Hematopoietic multipotent progenitor cell (in vitro differentiated cells): Measurements from ENCODE around the gene NUP54. TPM values are rescaled to one million over a fixed set of nuclear protein-coding genes. Genes with fewer than 3 reads are reported as not detected.

Source experiments
- DNase-seq, 3 donors: peaks; one replicate each; pipeline ENCODE4 v3.0.0-alpha.2; 2011 to 2015; ENCODE audit warnings: low read depth in 2 of 3, low spot score in 2 of 3
- total RNA-seq: library from RNA; depleted of rRNA; stranded (reverse); fragments of >200 nt; gene quantifications from one replicate; pipeline ENCODE4 v1.2.3, GENCODE V29; 2012

The NUP54 gene
- total RNA-seq, 1 donor = 36.4 TPM

DNA sequence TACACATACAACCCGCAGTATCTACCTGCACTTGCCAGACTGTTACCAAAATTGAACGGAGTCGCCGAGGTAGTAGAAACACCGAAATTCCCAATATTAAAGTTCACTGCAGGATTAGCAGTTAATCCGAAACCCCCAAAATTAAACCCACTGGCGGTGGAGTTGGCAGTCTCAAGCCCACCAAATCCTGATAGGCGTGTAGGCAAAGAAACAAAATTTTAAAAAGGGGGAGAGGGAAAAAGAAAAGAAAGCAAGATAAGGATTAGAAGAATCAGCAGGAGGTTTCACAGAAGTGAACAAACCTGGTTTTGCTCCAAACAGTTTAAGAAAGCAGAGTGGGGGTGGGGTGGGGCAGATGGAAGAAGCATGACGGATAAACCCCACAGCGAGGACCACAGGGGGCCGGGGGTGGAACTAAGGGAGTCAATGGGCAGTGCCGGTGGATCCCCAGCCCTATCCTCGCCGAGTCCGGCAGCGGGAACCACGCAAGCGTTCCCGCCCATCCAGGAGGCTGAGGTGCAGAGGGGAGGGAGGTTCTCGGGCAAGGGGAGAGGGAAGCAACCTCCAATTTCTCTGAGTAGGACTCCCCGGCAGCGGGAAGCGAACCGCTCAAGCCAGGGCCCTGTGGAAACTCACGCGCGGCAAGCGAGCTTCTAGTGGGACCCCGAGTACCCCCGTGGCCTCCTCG lies 599 bp downstream of the NUP54 start:
- peak in 2 of 3 donors; percentile 48 to 70 for DNase-seq

DNA sequence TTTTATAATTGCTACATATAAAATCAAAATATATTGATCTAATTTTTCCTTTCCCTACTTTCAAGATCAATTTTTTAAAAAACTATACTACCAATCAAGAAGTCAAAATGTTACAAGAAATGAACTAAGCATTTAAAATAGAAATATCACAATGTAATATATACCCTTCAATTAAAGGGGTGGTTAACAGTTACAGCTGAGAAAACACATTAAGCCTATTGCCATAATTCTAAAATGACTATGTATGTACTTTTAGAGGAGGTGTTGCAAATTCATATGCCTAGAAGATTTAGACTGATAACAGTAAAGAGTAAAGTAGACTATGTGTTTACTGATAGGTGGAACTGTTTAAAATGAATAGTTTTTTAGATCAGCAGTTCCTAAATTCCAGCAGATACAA lies 3.7 kb downstream of the NUP54 start:
- no peak for DNase-seq

DNA sequence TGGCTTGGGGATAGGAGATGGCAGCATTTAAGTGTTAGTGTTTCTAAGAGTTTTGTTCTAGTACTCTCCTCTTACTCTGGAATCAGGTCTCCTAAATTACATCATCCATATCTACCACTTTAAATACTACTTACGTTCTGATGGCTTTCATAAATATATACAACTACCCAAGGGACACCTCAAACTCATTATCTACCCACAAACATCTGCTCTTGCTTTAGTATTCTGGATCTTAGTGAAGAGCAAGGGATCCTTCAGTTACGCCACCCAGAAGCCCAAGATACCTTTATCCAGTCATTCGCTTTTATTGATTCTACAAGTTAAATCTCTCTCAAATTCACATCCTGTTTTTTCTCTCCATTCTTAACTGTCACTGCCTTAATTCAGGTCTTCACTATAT lies 7.0 kb downstream of the NUP54 start:
- no peak for DNase-seq

DNA sequence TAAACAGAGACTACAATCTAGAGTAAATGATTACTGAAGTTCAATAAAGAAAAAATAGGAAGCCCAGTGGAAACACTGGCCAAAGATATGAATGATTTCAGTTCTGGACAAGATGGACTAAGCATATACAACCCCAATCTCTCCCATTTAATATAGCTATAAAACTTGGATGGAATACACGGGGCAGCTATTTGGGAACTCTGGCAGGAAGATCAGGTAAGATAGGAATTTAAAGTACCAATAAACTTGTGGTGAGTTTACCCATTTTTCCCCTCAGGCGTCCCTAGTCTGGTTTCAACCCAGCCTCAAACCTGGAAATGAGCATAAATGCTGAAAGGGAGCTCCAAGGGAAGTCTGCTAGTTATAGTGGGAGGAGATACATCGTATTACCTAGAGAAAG lies 20.4 kb downstream of the NUP54 start:
- DNase-seq = no peak

DNA sequence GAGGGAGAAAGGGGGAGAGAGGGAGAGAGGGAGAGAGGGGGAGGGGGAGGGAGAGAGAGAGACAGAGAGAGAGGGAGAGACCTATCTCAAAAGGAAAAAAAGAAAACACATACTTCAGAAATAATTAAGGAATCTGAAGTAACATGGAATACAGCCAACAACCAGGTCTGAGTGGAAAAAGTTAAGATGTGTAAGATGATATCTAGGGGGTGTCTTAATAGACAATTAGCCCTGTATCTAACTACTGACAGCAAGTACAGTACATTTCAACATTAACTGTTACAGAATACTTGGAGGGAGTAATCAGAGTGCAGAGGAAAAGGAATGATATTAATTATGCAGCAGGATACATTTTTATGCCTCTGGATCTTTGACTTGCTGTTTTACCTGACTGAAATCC lies 22.4 kb downstream of the NUP54 start:
- no peak for DNase-seq

DNA sequence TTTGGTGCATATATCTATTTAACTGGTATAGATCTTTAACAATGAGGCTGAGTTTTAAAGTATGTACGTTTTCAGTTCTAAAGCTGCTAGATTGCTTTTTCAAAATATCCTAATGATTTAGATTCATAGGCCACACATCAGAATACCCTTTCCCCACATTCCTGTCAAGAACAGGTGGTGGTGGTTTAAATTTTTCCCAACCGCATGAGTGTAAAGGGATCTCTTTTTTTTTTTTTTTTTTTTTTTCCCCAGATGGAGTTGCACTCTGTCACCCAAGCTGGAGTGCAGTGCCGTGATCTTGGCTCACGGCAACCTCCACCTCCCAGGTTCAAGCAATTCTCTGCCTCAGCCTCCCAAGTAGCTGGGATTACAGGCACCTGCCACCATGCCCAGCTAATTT lies 28.0 kb downstream of the NUP54 start:
- no peak for DNase-seq

DNA sequence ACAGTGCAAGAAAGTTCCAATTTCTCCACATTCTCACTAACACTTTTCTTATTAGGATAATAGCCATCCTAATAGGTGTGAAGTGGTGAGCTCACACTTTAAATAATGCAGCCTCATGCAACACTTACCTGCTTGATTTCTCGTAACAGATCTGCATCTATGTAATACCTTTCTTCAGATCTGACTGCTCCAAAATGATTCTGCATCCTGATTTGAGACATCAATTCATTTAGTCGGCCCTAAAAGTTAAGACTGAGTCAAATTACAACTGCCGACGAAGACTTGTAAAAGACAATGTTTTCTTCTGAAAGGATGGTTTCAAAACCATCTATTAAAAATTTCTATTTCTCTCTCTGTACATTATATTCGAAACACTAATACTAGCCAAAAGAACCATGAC lies 30.7 kb downstream of the NUP54 start:
- no peak for DNase-seq

DNA sequence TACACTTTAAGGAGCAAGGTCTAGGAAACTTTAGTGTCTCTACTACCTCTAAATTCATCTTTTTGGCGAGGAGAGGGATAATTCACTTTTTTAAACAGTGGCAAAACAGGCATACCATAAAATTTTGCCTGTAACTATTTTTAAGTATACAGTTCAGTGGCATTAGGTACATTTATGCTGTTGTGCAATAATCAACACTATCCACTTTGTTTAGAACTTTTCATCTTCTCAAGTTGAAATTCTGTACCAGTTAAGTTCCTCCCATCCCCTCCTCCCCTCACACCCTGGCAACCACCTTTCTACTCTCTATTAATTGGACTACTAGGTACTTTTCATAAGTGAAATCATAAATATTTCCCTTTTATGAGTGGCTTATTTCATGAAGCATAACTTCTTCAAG lies 31.4 kb downstream of the NUP54 start:
- no peak for DNase-seq

DNA sequence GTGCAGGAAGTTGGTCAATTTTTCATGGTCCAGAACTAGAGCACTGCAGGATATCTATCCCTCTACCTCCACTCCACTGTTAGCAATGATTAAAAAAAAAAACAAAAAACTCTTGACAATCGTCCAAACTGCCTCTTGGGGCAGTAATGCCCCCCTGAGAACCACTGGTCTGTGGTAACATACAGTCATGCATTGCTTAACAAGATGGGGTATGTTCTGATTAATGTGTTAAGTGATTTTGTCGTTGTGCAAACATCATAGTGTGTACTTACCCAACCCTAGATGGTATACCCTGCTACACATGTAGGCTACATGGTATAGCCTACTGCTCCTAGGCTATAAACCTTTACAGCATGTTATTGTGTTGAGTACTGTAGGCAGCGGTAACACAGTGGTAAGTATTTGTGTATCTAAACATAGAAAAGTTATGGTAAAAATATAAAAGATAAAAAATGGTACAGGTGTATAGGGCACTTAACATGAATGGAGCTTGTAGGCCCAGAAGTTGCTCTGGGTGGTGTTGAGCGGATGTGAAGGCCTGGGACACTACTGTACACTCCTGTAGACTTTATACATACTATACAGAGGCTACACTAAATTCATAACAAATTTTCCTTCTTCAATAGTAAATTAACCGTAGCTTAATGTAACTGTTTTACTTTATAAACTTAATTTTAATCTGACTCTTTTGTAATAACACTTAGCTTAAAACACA lies 39.6 kb downstream of the NUP54 start:
- peak in 2 of 3 donors; percentile 14 to 35 for DNase-seq

DNA sequence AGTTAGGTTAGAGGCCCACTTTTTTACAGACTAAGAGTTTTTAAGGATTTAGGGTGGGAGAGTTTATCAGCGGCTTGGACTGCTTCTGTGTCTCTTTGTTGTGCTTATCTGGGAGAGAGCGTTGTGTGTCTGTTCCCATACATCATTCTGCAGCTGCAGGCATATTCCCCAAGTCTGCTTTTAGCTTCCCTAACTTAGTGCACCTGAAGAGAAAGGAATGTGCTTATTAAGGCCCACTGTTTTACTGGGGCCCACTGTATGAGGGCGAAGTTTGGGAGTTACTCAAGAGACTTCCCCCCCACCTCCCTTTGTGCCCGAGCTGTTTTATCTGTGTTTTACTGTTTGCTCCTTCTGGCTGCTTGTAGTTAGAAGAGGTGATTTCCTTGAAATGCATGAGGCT lies 41.8 kb downstream of the NUP54 start:
- no peak for DNase-seq

DNA sequence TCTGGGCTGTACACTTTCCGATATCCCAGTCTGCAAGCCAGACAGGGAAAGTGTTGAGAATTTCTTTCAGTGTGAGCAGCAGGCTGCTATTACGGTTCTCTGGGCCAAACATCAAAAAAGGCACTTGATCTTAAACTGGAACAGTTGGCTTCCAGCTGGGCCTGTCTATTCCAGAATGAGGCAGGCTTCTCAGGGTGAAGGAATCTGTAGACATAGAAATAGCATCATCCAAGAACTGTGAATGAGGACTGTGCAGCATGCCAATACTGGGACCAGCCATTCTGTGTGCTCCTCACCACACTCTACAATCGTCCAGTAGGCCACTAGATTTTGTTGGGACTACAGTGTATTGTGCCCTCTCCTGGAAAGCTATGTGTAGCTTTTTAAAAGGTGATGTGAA lies 42.5 kb downstream of the NUP54 start:
- DNase-seq = no peak

DNA sequence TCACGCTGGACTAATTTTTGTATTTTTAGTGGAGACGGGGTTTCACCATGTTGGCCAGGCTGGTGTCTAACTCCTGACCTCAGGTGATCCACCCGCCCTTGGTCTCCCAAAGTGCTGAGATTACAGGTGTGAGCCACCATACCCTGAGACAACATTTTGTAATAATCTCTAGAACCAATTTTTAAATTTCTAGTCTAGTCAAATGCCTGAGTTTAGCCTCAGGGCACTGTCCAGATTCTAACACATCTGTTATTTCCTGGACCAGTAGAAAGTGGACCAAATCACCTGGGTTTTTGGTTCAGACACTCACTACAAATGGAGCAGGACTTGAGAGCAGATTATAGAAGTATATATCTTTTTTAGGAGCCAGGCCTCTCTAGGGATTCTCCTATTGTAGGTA lies 52.1 kb downstream of the NUP54 start:
- no peak for DNase-seq

DNA sequence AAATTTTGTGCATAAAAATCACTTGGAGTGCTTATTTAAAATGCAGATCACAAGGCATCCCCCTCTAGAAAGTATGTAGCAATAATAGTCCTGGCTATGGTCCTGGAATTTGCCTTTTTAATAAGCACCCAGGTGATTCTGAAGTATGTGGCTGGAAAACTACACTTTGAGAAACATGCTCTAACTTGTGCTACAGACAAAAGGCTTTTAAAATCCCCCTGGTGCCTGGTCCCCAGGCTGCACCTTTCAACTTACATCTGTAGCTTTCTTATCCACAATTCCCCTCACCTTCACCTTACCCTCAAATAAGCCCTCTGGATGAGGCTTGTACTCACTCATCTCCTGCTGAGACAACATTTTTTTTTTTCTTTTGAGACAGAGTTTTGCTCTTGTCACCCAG lies 52.6 kb downstream of the NUP54 start:
- no peak for DNase-seq

DNA sequence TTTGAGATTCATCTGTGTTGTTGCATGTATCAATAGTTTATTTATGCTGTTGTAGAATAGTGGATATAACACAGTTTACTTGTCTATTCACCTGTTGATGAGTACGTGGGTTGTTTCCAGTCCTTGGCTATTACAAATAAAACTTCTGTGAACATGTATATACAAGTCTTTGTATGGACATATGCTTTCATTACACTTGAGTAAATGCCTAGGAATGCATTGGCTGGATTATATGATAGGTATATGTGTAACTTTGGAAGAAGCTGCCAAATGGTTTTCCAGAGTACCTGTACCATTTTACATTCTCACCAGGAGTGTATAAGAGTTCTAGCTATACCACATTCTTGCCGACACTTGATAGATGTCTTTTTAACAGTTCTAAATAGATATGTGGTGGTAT lies 57.1 kb downstream of the NUP54 start:
- no peak for DNase-seq

DNA sequence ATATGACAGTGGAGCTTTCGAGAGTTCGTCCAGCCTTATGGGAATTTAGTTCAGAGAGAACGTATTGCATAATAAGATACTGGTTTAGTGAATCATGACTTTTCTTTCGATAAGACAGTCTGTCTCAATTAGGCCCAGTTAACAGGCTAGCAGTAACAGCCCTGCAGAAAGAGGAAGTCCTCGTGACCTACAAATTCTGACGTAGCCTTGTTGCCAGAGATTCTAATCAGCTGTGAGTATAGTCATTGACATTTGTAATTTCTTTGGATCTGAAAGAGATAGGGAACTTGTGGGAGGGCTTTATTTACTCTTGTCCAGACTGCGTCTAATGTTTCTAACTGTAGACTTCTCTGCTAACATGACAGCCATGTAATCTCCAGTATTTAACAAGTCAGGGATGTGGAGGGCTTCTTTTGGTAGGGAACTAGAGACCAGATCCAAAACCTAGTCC lies 57.9 kb downstream of the NUP54 start:
- DNase-seq = peak in 2 of 3 donors; percentile 86 to 95

DNA sequence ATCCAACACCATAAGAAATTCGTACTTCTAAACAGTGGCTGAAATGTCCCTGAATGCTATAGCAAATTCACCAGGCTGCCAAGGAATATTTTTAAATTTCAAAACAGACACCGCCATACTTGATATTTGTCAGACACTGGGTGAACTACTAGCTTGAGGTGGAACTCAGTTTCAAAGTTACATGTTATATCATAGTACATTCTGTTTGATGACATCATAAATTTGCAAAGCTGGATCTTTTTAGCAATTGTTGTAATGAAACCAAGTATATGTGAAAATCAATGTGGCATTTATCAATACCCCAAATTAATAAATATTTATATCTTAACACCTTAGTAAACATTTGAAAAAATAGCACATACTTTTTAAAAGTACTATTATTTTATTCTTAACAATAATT lies 59.5 kb downstream of the NUP54 start:
- DNase-seq = no peak

DNA sequence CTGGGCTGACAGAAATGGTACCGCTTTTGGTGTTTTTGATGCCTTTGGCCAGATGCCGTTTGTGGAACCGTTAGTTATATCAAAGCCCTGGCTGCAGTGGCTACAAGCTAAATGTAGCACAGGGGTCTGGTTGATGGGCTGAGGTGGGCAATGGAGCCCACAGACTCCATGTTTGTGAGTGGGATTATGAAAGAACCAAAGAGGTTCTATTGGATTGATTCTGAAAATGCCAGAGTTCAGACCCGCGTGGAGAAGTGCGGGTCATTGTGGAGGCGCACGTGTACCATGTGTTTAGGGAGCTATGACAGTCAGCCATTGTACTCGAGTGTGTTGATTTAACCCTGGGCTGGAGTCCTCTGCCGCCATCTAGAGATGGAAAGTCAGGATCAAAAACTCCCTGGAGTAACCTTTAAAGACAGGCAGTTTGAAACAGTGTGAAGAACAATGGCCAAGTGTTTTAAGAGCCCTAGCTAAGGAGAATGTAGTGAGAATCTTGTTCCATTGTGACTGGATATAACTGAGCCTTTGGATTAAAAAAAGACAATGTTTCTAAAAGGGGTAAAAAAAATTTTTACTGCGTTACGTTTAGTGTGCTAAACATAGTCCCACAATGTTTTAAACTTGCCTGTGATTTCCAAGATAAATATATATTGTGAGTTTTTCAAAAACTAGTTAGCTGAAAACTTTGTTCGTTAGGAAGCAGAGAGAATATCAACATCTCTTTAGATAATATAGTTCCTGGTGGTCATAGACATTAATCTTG lies 61.0 kb downstream of the NUP54 start:
- peak in 2 of 3 donors; percentile 41 to 61 for DNase-seq

DNA sequence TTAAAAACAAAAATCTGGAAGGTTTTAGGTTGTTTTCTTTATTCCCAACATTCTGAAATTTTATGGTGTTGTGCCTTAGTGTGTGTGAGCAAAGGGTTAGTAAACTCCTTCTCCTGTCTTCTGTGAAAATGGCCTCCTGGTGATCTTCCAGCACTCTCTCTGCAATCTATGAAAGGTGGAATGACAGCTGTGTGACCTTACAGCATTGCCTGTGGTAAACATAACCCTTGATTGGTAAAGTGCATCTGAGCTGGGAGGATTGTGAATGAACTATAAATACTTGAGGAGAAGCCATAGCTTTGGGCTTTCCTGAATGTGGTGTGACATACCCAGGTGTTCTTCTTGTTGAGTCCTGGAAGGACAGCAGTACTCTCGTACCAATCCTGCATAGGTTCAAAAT lies 63.7 kb downstream of the NUP54 start:
- no peak for DNase-seq

DNA sequence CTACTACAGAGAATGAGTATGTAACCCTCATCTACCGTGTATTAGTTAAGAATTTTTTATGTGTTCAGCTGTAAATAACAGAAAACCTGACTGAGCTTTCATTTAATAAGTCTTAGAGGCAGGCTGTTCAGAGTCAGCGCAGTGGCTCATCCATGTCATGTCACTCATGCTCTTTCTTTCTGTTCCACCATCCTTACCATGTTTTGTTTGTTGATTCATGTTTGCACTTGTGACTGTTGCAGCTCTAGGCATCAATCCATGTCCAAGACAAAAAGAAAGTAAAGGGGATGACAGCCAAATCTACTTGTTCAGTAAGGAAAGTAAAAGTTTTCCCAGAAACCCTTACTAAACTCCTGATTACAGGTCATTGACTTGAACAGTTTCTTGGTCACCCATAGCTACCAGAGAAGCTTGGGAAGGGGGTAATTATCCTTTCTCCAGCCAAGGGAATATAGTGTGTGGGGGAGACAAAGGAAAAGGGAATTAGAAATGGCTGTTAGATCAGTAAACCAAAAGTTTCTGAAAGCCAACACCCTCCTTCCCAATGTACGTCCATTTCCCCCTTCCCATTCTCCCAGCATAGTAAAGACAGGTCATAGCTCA lies 64.7 kb downstream of the NUP54 start:
- DNase-seq = no peak

DNA sequence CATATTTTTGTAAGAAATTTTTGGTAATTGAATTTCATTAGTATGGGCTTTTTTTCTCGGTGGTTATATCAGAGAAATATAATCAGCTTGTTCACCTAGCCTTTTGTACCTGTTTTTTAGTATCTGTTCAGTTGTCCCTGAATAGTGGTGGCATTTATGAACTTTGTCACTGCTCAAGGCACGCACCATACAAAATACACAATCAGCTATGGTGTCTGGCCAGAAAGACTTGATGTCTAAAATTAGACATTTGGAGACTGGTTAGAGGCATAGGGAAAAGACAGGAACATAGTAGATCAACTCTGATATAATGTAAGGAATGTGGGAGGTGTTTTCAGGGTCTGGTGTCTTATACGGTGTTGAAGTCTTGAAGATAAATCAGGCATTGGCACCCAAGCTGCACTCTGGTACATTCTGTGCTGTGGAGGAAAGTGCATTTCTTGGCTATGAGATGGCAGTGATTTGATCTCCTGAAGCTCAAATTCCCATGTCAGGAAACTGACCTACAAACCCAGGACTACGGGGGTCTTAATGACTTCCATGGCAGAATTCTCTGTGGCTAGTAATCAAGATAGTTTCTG lies 70.1 kb downstream of the NUP54 start:
- no peak for DNase-seq

DNA sequence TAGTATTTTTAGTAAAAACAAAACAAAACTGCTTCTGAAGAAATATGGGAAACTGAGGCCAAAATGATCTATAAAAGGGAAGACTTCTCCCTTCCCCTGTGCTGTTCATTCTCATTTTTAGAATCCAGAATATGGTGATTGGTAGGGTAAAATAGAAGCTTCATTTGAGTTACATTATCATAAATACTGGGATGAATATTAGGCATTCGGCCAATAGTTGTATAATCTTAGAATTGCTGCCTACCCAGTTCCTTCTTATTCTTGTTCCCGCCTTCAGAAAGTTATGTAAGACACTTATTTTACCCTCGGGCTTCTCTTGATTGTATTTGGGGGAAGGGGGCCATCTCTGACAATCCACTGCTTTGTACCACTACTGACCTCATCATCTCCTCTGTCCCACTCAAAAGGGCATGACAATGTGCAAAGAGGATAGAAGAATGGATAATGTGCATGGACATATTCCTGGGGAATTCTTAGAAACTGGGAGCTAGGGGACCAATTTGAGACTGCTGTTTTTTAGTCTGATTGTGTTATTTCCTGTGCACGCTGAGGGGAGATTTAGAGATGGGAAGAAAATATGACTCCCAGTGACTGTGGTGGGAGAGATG lies 73.1 kb downstream of the NUP54 start:
- DNase-seq = no peak
